ENCODE measurements around the gene CDH1. TPM values are rescaled to one million over a fixed set of nuclear protein-coding genes. Genes with fewer than 3 reads are reported as not detected.

The CDH1 gene
- total and polyA plus RNA-seq, 11 donors = 0.08 to 5.3 (median 0.27) TPM; not detected in 8

DNA sequence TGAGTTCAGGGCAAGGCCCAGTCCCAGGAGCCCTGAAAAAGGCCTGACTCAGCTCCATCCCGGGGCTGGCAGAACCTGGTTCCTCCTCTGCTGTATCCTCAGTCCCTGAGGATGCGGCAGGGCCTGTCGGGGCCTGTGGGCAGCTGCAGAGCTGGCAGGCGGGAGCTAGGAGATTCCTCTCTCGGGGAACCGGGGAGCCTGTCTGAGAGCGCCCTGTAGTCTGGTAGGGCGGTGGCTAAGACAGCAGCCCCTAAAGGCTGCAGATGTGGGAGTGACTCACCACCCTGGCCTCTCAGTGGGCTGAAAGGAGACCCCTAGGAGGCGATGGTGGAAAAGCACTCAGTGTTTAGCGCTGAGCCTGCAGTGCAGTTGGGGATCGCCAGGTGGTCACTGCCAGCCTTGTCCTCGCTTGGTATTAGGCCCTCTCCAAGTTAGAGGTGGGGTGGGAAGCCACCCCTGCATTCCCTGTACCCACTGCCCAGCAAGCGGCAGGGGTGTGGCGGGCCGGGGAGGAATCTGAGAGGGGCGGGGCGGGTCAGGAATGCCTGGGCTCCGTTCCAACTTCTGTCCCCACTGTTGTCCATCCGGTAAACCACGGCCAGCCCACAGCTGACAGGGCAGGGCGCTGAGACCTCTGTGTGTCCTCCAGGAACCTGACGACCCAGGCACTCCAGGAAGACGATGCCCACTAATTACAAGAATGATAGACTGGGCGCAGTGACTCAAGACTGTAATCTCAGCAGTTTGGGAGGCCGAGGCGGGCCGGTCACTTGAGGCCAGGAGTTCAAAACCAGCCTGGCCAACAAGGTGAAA, 29.5 kb upstream of the CDH1 start:
- Histone ChIP-seq H3K36me3 (no peaks in the 10 kb centered on the region), H3K27me3 (peaks cover 0 to 20% (median 3%) of the 10 kb centered on the region in 9 donors), H3K9me3 (no peaks in the 10 kb centered on the region), H3K4me1 (no peaks in the 10 kb centered on the region), H3K27ac (no peak overlapping the region), H3K4me3 (no peak overlapping the region)
- intact Hi-C loops (cut with DNase I) = loop anchor here in 5 of 10 donors (5.0 to 10.0 kb wide), 4 partner anchors 90 to 417 kb away; no protein-coding TSS in a partner anchor
- peak in 2 of 5 donors; percentile 32 to 43 for DNase-seq
- ATAC-seq = peak; percentile 40 to 75 (median 57)
- 38 to 47% (median 43%) methylated on average over 11 to 27 of the region's 27 CpGs for WGBS, 4 donors
- no peak for TF ChIP-seq POLR2A (IDR thresholded peaks at IDR 0.05)
- TF ChIP-seq, protein P1, sequence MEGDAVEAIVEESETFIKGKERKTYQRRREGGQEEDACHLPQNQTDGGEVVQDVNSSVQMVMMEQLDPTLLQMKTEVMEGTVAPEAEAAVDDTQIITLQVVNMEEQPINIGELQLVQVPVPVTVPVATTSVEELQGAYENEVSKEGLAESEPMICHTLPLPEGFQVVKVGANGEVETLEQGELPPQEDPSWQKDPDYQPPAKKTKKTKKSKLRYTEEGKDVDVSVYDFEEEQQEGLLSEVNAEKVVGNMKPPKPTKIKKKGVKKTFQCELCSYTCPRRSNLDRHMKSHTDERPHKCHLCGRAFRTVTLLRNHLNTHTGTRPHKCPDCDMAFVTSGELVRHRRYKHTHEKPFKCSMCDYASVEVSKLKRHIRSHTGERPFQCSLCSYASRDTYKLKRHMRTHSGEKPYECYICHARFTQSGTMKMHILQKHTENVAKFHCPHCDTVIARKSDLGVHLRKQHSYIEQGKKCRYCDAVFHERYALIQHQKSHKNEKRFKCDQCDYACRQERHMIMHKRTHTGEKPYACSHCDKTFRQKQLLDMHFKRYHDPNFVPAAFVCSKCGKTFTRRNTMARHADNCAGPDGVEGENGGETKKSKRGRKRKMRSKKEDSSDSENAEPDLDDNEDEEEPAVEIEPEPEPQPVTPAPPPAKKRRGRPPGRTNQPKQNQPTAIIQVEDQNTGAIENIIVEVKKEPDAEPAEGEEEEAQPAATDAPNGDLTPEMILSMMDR (IDR thresholded peaks at IDR 0.05) = no peak

DNA sequence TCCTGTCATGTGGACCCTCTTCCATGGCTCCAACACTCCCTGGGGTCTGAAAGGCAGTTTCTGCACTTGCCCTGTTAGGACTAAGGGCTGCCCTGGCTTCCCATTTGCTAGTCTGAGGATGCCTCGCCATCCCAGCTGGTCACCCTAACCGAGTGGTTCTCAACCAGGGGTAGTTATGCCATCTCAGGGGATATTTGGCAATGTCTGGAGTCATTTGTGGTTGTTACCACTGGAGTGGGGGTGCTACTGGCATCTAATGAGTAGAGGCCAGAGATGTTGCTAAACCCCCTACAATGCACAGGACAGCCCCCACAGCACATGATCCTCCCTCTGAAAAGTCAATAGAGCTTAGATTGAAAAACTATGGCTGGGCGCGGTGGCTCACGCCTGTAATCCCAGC, 26.9 kb upstream of the CDH1 start:
- ATAC-seq = no peak

DNA sequence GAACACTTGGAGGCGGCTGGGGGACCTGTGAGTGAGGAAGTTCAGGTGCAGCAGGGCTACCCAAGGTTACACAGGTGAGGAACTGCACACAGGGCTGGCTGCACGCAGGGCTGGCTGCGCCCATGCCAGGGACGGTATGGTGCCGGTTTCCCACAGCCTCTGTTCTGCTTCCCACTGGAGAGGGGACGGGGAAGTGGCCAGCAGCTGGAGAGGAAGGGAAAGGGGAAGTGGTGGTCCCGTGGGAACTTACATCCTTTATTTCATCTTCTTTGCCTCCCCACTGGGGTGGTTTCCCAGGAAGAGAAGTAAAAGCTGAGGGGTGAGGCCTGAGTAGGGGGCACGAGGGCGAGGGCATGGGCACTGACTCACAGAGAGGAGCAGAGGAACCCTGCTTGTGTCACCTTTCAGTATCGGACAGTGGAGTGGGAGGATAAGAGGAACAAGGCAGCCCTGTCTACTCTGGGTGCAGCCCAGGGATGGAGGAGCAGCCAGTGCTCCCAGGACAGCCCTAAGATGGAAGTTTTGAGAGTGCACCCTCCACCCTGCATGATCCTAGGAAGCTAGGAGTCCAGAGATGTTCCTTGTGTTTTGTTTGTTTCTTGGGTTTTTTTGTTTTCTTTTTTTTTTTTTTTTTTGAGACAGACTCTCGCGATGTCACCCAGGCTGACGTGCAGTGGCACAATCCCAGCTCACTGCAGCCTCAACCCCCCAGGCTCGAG, 25.5 kb upstream of the CDH1 start:
- no peaks in the 10 kb centered on the region for H3K4me1 ChIP-seq
- ATAC-seq = peak in 1 of 4 donors; percentile 52
- no peaks in the 10 kb centered on the region for H3K36me3 ChIP-seq
- H3K27me3 ChIP-seq = peaks cover 0 to 16% (median 3%) of the 10 kb centered on the region in 9 donors
- H3K9me3 ChIP-seq = no peaks in the 10 kb centered on the region
- TF ChIP-seq, protein P1 (IDR thresholded peaks at IDR 0.05) = no peak
- TF ChIP-seq POLR2A (IDR thresholded peaks at IDR 0.05) = no peak
- no peak overlapping the region for H3K27ac ChIP-seq
- peak in 2 of 5 donors; percentile 20 to 60 for DNase-seq
- H3K4me3 ChIP-seq = no peak overlapping the region
- intact Hi-C loops (cut with DNase I) = no loop called here
- WGBS, 4 donors = 46 to 60% (median 54%) methylated on average over 14 of the region's 14 CpGs

More for the DNA sequence above, 26.9 kb upstream of the CDH1 start:
- no peak for TF ChIP-seq POLR2A (IDR thresholded peaks at IDR 0.05)
- TF ChIP-seq, protein P1 (IDR thresholded peaks at IDR 0.05) = no peak
- Histone ChIP-seq H3K27me3 (peaks cover 0 to 16% (median 3%) of the 10 kb centered on the region in 9 donors), H3K36me3 (no peaks in the 10 kb centered on the region), H3K4me3 (no peak overlapping the region), H3K4me1 (no peaks in the 10 kb centered on the region), H3K27ac (no peak overlapping the region), H3K9me3 (no peaks in the 10 kb centered on the region)
- WGBS, 4 donors = 83 to 94% (median 89%) methylated on average over 5 of the region's 5 CpGs
- intact Hi-C loops (cut with DNase I) = no loop called here
- DNase-seq = no peak

DNA sequence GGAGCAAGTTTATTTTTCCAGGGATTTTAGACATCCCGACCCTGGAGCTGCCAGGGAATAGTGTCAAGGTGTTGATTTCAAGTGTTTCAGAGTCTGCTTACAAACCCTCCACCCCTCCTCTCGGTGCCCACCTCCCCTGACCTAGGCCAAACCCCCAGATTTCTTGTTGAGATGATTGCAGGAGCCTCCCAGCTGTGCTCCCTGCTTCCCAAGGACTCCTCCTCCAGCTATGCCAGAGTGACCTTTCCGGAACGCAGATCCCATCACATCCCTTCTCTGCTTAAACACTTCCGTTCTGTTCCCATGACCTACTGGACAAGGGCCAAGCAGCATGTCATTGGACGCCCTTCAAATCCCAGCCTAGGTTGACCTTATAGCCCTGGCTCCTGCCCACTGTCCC, 23.7 kb upstream of the CDH1 start:
- Histone ChIP-seq H3K9me3 (peaks cover 0 to 12% (median 0%) of the 10 kb centered on the region in 12 donors), H3K36me3 (no peaks in the 10 kb centered on the region), H3K4me1 (no peaks in the 10 kb centered on the region), H3K27ac (no peak overlapping the region), H3K4me3 (no peak overlapping the region), H3K27me3 (peaks cover 0 to 16% (median 3%) of the 10 kb centered on the region in 9 donors)
- no peak for TF ChIP-seq POLR2A (IDR thresholded peaks at IDR 0.05)
- TF ChIP-seq, protein P1 (IDR thresholded peaks at IDR 0.05) = no peak
- 35 to 40% (median 38%) methylated on average over 6 of the region's 6 CpGs for WGBS, 4 donors
- DNase-seq = no peak
- intact Hi-C loops (cut with DNase I) = no loop called here
- ATAC-seq = no peak

Data from heart left ventricle (tissue), 16 donors.